GM19035 (cell line): ENCODE results near the gene ZDHHC12.

Experiments
- ATAC-seq: cut with Tn5 transposase; IDR thresholded peaks from one replicate; pipeline ENCODE4 v1.9.1; 2021; ENCODE audit not compliant: unreplicated experiment

Gene ZDHHC12, protein sequence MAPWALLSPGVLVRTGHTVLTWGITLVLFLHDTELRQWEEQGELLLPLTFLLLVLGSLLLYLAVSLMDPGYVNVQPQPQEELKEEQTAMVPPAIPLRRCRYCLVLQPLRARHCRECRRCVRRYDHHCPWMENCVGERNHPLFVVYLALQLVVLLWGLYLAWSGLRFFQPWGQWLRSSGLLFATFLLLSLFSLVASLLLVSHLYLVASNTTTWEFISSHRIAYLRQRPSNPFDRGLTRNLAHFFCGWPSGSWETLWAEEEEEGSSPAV

DNA sequence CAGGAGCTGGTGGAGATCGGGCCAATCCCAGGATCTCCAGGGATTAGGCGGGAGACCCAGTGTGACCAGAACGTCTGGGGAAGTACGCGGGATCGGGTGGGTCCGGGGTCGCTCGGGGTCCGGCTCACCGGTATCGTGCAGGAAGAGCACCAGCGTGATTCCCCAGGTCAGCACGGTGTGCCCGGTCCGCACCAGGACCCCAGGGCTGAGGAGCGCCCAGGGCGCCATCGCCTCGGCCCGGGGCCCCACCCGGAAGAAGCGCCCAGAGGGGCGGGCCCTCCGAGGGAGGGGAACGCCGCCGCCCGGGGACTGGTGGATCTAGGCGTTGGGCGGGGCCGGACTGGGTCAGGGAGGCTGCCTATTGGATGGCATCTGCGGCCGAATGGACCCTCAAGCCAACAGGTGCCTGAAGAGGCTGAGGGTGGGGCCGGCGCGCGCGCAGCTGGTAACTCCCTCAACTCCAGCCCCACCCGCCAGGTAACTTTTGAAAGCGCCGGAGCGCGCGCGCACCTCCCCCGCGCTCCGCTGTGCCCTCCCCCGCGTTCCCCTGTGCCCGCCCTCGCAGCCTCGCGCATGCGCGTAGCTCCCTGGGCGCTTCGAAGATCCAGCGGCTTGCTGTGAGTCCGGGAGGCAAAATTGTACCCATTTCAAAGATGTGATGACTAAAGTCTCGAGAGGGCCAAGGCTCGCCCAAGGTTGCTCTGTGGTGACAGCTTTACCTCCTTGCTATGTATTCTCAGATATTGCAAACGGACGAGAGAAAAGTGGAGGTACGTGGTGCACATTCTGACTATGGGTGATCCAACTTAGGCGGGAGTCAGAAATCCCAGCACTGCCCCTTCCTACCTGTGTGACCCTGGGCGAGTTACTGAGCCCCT lies at the start of gene ZDHHC12:
TSS of gene ZDHHC12 (minus strand) at position 262 of the 878 bp plus-strand sequence. CDS start at position 228, 34 bp downstream.
- ATAC-seq = peak; percentile 94

DNA sequence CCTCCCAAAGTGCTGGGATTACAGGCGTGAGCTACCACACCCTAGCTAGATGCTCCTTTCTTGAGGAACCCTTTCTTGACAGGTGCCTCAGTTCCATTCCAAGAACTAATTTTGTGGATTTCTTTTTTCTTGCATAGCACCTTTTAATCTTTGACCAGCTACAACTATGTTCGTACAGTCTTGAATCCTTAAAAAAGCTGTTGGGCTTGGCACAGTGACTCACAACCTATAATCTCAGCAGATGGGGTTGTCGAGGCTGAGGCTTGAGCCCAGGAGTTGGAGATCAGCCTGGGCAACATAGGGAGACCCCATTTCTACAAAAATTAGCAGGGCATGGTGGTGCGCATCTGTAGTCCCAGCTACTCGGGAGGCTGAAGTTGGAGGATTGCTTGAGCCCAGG lies 49.1 kb upstream of the ZDHHC12 start:
- ATAC-seq = no peak

DNA sequence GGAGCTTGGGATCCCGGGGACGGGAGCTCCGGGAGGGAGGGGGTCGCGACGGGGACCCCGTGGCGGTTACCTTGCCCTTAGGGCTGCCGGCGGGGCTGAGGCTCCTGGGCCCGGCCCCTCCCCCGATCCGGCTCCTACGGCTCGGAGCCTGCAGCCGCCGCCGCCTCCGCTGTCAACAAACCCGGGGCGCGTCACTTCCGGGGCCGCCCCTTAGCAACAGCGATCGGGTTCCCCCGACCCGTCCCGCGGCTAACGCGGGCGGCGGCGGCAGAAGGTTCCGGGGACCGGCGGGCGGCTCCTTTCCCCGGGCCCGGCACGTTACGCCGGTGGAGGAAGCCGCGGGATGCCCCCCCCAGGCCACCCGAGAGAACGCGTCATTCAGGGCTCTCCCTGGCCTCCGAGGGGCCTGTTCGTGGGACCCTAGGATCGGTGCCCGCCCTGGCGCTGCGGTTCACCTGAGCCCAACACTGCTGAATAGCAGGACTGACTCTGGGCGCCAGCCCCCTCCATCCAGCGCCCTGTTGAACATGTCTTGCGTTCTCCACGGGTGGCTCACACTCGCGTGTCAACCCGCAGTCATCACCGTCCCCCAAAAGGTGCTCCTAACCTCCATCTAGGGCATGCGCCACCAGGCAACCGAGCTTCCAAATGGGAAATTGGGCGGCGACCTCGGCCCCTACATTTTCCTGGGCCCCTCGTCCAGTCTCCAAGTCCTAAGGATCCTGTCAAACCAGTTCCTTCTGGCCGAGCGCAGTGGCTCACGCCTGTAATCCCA lies 48.0 kb upstream of the ZDHHC12 start, which contains the start of gene ZER1:
TSS of gene ZER1 (minus strand) at position 183 of the 775 bp plus-strand sequence. CDS start 16,362 bp downstream, outside the sequence.
- peak; percentile 91 for ATAC-seq

DNA sequence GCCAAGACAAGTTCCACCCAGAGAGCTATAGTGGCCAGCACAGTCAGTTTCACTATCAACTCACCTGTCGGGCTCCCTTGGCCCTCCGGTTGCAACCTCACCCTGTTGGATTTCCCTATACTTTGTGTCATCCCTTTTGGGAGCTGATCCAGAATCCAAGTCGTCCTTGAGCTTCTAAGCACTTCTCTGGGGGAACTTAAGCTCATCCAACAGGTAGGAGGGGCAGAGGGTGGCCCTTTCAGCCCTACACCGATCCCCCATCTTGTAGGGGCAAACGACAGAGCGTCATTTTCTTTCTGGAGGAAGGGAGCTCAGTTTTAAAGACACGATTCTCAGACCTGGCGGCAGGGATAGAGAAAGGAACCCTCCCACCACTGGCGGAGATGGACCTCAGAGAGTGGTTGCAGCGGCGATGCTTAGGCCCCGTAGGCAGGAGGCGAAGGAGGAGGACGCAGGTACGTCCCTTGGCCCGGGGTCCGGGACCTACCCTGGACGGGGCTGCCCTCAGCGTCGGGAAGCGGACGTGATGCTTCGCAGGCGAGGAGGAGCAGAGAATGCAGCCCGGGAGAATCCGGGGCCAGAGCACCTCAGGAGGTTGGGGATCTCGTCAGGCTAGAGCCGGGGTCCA lies 47.3 kb upstream of the ZDHHC12 start:
- peak; percentile 30 for ATAC-seq

DNA sequence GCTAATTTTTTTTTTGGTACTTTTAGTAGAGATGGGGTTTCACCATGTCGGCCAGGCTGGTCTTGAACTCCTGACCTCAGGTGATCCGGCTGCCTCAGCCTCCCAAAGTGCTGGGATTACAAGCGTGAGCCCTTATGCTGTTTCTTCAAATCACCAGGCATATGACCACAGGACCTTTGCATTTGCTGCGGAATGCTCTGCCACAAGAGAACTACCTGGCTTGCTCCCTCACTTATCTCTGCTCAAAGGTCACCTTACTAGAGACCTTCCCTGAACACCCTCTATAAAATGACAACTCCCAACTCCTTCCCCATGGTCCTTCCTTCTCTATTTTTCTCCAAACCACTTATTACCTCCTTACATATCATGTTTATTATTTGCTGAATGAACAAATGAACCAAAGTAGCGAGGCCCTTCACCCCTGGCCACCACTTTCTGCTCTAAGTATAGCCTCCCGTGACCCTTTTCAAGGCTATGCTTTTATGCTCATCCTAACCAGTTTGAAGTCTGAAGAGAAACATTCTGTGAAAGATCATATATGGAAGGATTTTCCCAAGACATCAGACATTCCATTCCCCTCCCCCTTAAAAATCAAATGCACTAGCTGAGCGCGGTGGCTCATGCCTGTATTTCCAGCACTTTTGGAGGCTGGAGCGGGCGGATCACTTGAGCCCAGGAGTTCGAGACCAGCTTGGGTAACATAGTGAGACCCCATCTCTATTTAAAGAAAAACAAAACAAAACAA lies 46.5 kb upstream of the ZDHHC12 start:
- no peak for ATAC-seq

DNA sequence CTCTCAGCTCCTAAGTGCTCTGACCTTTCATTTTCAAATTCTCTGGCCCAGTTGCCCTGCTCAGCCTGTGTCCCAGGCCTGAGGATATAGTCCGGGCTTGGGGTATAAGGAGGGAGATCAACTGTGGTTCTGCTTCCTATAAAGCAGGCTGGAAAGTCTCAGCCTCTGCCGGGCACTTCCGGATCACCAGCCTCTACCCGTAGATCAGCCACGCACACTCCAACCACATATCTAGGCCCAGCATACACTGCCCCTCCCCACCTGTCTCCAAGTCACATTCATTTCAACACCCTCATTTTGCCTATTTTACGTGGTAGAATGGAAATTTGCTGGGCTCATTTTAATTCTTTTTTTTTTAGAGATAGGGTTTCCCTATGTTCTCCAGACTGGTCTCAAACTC lies 44.7 kb upstream of the ZDHHC12 start:
- ATAC-seq = no peak

DNA sequence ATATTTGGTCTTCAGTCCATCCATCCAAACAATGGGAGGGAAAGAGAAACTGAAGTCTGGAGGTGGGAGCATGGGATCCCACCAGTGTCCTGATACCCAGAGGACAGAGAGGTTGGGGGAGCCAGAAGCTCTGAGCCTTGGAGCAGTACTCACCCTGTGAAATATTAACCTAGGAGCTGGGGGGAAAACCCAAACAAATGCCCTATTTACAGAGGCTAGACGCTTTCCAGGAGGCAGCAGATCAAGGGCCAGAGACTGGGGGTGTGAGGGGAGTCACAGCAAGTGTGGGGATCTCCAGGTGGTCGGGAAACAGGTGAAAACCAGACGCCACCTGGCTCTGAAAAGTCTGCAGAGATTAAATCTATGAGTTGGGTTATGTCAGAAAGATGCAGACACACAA lies 41.6 kb upstream of the ZDHHC12 start:
- ATAC-seq = no peak

DNA sequence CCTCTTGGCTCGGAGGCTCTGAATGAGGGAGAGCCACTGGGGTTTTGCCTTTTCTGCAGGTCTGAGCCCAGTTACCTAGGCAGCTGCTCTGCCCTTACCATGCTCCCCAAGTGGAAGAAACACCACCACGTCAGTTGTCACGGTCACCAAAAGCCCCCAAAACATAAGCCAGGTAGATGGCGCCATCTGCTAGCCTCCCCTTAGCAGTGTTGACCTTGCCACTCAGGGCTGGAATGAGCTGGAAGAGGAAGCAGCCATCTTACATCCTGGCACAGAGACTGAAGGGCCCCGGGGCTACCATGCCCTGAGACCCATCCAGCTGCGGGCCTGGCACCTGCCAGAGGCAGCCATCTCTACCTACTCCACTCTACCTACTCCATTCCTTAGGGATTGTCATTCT lies 40.4 kb upstream of the ZDHHC12 start:
- no peak for ATAC-seq

DNA sequence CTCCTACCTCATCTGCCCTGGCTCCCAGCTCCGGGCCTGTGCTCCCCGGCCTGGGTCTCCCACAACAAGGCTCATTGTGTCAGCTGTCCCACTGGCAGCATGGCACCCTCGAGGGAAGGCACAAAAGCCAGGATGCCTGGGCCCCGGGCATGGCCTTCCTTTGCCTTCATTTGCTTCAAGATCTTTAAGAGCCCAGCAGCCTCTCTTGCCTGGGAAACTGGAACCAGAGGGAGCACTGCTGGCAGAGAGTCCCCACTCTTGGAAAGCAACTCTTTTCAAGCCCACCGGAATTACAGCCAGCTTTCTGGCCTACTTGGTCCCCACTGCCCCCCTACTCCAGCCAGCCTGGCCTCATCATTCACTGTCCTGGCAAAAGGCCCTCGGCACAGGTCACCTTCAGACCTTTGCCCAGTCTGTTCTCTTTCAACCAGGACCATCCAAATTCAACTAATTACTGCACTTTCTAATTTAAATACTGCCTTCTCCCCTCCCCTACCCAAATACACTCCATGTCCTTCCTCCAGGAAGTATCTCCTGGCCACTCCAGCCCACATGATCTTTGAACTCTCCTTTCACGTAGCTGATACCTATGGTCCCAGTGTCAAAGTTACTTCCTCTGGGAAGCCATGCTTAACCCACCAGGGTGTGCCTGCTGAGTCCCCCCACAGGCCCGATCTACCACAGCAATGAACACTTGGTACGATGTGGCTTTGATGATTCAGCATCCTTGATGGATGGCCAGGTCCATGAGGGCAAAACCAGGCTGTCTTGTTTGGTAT lies 38.9 kb upstream of the ZDHHC12 start:
- no peak for ATAC-seq

DNA sequence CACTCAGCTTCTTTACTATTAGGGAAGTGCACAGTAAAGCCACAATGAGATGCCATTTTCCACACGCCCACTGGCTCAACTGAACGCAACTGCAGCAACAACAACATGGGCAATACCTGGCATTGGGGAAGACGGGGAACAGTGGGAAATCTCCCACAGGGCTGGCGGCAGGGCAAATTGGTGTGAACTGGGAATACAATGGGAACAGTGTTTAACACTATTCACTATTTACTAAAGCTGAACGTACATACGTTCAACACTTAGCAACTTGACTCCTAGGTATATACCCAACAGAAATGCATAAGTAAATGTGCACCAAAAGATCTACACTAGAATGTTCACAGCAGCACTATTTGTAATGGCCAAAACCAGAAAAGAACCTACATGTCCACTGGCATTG lies 33.7 kb upstream of the ZDHHC12 start:
- no peak for ATAC-seq

DNA sequence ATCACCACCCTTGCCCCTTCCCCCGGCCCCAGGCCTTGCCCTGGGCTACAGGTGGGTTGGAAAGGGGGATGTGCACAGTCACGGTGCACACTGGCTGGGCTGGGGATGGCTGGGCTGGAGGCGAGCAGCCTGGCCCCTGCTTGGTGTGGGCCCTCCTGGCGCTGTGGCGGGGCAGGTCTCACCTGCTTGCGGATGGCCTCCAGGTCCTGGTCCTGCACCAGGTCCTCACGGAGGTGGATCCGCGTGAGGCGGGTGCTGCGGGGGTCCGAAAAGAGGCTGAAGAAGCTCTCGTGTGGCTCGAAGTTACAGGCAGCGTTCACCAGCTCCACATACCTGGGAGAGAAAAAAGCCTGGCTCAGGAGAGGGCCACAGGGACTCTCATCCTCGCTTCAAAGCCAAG lies 29.7 kb upstream of the ZDHHC12 start:
- no peak for ATAC-seq

DNA sequence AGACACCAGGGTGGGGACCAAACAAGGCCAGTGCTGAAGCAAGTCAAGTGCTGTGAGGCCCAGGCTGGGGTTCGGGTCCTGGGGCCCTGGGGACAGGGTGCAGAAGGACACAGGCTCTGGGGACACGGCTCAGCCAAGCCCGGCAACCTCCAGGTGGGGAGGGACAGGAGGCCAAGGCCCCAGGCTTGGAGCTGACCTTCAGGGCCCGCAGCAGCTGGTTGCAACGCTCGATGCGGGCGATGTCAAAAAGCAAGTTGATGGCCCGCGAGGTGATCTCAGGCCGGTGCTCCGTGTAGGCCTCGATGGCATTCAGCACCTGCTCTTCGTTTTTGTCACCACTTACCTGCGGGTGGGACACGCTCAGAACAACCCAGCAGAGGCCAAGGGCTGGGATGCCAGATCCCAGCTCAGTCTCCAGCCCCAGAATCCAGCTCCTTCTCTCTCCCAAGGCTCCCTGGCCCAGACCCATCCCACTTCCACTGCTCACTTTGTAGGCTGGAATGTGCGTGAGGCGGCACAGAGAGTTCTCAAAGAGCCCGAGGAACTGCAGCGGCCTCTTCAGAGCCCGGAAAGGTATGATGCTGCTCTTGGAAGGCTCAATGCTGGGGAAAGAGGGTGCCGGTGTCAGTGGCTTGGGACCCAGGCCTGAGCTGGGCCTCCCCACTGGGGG lies 27.1 kb upstream of the ZDHHC12 start:
- ATAC-seq = no peak

DNA sequence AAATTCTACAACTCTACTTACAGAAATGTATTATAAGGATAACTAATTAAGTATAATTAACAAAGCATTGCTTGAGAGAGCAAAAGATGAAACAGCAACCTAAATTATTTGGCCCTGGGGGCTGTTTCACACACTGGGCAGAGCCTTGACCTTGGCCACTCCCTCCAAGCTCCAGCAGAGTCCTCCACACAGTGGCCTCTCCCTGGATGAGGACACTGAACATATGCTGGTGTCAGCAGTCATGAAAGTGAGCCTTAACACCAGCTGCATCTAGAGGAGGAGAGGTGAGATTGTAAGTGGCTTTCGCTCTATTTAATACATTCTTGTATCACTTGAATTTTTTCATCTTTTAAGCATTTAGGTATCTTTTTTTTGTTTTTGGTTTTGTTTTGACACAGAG lies 23.3 kb upstream of the ZDHHC12 start:
- ATAC-seq = no peak

DNA sequence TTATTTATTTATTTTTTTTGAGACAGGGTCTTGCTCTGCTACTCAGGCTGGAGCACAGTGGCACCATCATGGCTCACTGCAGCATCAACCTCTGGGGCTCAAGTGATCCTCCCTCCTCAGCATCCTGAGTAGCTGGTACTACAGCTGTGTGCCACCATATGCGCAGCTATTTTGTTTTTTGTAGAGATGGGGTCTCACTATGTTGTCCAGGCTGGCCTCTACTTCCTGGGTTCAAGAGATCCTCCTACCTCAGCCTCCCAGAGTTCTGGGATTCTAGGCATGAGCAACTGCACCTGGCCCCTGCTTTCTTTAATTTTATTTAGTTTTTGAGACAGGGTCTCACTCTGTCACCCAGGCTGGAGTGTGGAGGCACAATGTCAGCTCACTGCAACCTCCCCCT lies 19.5 kb upstream of the ZDHHC12 start:
- no peak for ATAC-seq

DNA sequence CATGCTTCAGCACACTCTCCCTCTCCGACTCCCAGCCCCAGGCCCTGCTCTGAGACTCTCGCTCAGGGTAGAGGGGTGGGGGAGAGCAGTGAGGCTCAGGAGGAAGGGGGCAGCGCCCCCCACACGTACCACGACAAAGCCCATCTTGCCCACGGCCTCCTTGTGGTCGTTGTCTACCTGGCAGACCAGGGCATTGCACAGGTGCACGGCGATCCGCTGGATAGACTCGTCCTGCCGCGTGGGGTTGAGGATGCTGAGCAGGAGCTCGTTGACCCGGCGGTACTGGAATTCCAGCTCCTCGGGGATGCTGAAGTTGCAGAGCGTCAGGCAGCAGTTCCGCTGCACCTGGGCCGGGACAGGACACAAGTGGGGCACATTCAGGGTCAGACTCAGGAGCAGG lies 18.5 kb upstream of the ZDHHC12 start:
- ATAC-seq = no peak

DNA sequence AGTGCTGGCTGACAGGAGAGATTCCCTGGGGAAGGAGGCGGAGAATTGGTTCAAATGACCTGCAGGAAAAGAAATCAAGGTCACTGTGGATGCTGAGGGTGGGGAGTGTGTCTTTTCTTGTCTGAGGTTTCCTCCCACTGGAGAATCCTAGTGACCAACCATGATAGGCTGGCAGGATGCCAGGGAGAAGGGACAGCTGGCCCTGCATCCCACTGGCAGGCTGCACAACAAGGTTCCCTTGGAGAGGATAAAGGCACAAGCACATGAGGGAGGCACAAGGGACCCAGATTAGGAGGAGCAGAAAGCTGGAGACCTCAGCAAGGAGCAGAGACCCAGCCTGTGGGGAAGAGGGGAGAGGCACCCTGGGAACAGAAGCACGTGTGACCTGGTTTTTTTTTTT lies 11.4 kb upstream of the ZDHHC12 start:
- no peak for ATAC-seq

DNA sequence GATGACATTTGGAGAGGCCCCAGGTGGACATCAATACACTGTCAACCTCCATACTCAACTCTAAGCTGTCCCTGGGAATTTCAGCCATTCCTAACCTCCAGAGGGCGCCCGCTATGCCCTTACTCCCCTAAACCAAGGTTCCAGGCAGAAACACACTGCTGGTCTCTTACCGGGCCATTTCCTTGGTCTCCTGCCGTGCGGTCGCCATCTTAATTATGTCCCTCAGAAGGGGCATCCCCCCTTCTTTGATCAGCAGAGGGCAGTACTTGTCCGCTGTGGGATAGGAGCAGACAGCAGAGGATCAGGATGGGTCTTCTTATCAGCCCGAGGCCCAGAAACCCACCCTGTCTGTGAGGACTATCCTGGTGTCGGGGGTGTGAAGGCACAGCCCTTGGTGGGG lies 9.3 kb upstream of the ZDHHC12 start:
- ATAC-seq = no peak

DNA sequence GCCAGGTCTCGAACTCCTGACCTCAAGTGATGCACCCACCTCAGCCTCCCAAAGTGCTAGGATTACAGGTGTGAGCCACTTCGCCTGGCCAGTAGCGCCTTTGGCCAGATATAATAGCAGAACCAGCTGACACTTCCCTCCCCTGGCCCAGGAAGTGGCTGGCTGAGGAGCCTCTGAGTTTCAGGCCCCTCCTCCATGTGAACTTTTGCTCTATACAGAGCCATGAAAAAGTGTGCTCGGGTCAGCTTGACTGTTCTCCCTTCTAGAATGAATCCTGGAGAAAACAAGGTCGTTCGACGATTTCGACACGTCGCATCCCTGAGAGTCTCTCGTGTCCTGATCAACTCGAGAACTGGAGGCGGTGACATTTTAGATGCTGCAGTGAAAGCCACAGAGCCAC lies 8.6 kb upstream of the ZDHHC12 start:
- no peak for ATAC-seq

DNA sequence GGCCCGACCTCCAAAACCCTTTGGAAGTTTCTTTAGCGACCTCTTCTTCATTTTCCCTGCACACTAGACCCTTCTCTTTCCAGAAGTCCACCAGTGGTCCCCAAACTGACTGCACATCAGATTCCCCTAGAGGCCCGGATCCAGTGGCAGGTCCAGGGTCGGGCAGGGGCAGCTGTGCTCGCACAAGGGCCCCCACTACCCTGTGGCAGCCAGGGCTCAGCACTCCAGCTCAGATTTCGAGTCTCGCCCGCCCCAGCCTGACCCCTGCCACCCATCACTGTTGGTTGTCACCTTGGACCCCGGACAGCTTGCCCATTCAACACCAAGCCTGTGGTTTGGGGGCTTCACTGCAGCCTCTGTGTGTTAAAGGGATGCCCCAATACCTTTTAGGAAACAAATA lies 7.8 kb upstream of the ZDHHC12 start:
- ATAC-seq = no peak
